Measurements from ENCODE around the gene TBC1D3.
"Not testable (repeated sequence)": the region's sequence is repeated elsewhere in the genome, so short reads cannot be mapped to it uniquely, and the experiment has no call there.

Gene TBC1D3

GRCh38 chr17:38192455-38192854, at the start of gene TBC1D3:
TSS of gene TBC1D3 (minus strand) at chr17:38192555. CDS start at chr17:38191029, 1,526 bp downstream.
- not testable (repeated sequence) for DNase-seq (ENCODE audit: low read depth)

DNA sequence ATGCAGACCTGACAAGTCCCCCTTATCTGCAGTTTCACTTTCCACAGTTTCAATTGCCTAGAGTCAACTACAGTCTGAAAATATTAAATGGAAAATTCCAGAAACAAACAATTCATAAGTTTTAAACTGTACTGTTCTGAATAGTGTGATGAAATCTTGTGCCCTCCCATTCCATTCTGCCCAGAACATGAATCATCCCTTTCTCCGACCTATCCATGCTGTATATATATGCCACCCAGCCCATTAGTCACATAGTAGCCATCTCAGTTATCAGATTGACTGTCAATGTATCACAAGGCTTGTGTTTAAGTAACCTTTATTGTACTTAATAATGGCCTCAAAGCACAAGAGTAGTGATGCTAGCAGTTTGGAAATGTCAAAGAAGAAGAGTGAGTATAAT, 40.4 kb upstream of the TBC1D3 start:
- DNase-seq (ENCODE audit: low read depth): not testable (repeated sequence)

- DNase-seq (ENCODE audit: low read depth): not testable (repeated sequence)
These were observed 33.6 kb upstream of the TBC1D3 start for GRCh38 chr17:38225844-38226495.

- DNase-seq (ENCODE audit: low read depth): not testable (repeated sequence)
These were observed 28.5 kb upstream of the TBC1D3 start for GRCh38 chr17:38220867-38221266.

DNA sequence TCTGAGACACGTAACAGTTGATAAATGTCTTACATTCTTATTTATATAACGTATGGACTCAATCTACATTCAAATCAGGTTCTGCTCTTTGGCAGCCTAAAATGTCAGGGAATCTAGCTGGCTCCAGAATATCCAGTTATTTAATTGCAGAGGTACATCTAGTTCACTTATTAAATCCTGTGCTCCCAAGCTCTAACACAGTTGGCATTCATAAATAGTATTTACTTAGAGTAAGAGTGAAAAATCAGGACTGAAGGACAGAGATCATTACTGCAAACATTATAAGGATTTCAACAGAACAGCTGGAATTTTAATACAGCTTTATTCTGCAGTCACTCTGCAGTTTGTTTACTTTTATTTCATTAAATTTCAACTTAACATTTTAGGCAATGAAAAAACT, 7.9 kb upstream of the TBC1D3 start:
- not testable (repeated sequence) for DNase-seq (ENCODE audit: low read depth)

DNA sequence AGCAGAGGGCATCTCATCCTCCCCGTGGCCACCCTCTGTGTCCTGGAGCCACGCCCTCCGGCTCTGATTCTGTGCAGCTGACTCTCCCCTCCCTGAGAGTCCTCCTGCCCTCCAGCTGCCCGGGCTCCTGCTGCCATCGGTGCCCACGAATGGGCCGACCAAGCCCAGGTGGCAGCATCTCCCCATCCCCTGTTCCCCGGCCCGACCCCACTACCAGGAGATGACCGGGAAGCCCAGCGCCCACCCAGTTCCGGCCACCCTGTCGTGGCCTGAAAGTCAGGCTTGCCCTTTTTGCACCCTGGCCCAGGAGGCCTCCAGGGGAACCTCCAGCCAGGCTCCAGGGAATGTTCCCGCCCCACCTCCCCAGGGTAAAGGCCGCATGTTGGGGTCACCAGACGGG, 57.5 kb downstream of the TBC1D3 start:
- not testable (repeated sequence) for DNase-seq (ENCODE audit: low read depth)

Measured in stromal cell of bone marrow (primary cell).